ENCODE results near the gene TNS3.

The TNS3 gene

GRCh38 chr7:47451851-47452205 is 130.1 kb downstream of the TNS3 start:
- no peak for DNase-seq (ENCODE audit: extremely low read depth, low read depth)

GRCh38 chr7:47449810-47450590 is 131.9 kb downstream of the TNS3 start:
- TF ChIP-seq CTCF (IDR thresholded peaks at IDR 0.05; ENCODE audit: low read depth, low read length), result no peak
- DNase-seq (ENCODE audit: extremely low read depth, low read depth), result no peak

More at GRCh38 chr7:47451851-47452205, 130.1 kb downstream of the TNS3 start:
- no peak for TF ChIP-seq CTCF (IDR thresholded peaks at IDR 0.05; ENCODE audit: low read depth, low read length)

- no peak for DNase-seq (ENCODE audit: extremely low read depth, low read depth)
- TF ChIP-seq CTCF (IDR thresholded peaks at IDR 0.05; ENCODE audit: low read depth, low read length), result no peak
Measured at GRCh38 chr7:47448971-47449370, 132.9 kb downstream of the TNS3 start.

GRCh38 chr7:47447621-47448349 is 134.1 kb downstream of the TNS3 start:
- DNase-seq (ENCODE audit: extremely low read depth, low read depth), result no peak
- TF ChIP-seq CTCF (IDR thresholded peaks at IDR 0.05; ENCODE audit: low read depth, low read length), result no peak

- no peak for DNase-seq (ENCODE audit: extremely low read depth, low read depth)
- no peak for TF ChIP-seq CTCF (IDR thresholded peaks at IDR 0.05; ENCODE audit: low read depth, low read length)
Measured at GRCh38 chr7:47446871-47447466, 134.9 kb downstream of the TNS3 start.

- DNase-seq (ENCODE audit: extremely low read depth, low read depth), result no peak
Measured at GRCh38 chr7:47444376-47445098, 137.4 kb downstream of the TNS3 start.

More at GRCh38 chr7:47444376-47445098, 137.4 kb downstream of the TNS3 start:
- TF ChIP-seq CTCF (IDR thresholded peaks at IDR 0.05; ENCODE audit: low read depth, low read length), result peak; percentile 35

Measured in AG09319 (cell line).